GM12801 (cell line): ENCODE data around the gene ITGA6.

Experiments used
- CTCF ChIP-seq: IDR thresholded peaks from one replicate; pipeline ENCODE4 v1.5.1; 2011; ENCODE audit warnings: control low read depth; ENCODE audit not compliant: insufficient read length; ENCODE audit errors: extremely low read depth

ITGA6 gene

GRCh38 chr2:172416447-172417058 lies 10.8 kb upstream of the ITGA6 start:
- TF ChIP-seq CTCF: no peak

- TF ChIP-seq CTCF: no peak
These were observed 7.2 kb upstream of the ITGA6 start for GRCh38 chr2:172420216-172420615.

- no peak for TF ChIP-seq CTCF
These were observed 4.2 kb upstream of the ITGA6 start for GRCh38 chr2:172423160-172423559.

- TF ChIP-seq CTCF: no peak
These were observed 2.0 kb upstream of the ITGA6 start for GRCh38 chr2:172425336-172425735.

GRCh38 chr2:172426635-172427255 lies 641 bp upstream of the ITGA6 start:
- no peak for TF ChIP-seq CTCF

- TF ChIP-seq CTCF: no peak
These were observed 825 bp downstream of the ITGA6 start for GRCh38 chr2:172427990-172428831.

GRCh38 chr2:172428832-172429210 lies 1.4 kb downstream of the ITGA6 start:
- TF ChIP-seq CTCF: no peak
